Activated T-cell treated with anti-CD3 and anti-CD28 coated beads, Interleukin-2, amount 50 U/mL, for 48 hours (primary cell): ENCODE measurements around the gene TTC21A.

Experiments used
- DNase-seq, 2 experiments: peaks; one replicate each; pipeline ENCODE4 v3.0.0-alpha.2; 2020

The TTC21A gene

DNA sequence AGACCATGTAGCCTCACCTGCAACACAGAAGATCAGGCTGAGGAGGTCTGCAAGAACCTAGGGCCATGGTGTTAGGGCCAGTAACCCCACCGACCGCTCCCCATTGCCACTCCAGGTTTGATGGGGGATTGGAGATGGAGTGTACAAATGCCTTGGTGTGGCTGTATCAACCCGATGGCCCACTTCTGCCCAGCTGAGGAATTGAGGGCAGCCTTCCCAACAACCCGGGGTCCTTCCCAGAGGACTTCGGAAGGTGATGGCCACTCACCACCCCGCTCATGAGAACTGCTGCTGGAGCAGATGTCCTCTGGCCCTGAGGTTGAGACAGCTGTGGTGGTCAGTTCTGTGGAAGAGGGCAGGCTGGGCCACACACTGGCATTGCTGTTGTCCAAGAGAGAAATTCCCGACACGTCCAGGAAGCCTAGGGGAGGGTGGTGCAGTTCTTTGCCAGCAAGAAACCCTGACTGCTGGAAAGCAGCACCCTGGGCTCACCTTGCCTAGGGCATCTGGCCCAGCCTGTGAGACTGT lies 8.9 kb upstream of the TTC21A start:
- no peak for DNase-seq

DNA sequence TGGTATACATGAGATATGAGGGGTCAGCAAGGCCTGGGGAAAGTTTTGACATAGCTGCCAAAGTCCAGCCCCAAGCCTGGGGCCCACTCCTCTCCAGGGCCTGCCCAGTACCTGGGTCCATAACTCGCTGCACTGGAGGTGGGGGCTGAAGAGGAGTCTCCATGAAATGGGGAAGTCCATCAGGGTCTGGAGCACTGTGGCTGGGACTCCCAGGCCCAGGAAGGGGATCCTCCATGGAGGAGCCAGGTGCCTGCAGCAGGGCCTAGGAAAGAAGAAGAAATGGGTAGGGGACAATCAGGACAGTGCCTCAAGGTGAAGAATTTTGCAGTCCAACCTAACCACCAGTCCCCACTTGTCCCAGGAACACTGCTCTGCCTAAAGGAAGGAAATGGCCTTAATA lies 8.2 kb upstream of the TTC21A start:
- no peak for DNase-seq

DNA sequence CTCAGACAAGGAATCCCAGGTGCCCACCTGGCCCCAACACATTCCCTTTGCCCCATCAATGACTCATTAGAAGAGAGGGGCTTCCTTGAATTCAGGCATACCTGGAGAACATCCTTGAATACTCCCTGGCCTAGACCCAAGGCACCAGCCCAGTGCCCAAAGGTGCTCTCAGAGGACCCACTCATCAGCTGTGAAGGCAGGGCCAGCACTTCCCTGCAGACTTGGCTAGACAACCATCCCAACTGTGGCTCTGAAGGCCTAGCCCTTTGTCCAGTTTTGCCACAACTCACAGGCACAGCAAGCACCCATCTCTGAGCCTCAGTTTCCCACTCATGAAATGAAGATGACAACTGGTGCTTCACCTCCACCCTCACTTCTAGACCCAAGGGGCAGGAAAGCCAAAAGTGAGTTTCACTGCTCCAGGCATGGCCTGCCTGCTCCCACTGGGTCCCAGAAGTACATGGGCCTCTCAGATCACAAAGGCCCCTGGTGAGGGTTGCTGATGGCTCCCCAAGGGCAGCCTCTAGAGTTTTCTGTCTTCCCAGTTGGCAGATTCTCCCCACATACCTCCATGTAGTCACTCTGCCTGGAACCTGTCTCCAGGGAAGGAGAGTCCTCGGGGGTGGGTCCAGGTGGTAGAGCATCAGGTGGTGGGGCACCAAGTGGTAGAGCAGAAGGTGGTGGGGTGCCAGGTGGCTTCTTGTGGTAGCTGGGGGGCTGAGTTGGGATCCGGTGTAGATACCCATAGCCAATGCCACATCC lies 7.6 kb upstream of the TTC21A start:
- DNase-seq, result no peak

DNA sequence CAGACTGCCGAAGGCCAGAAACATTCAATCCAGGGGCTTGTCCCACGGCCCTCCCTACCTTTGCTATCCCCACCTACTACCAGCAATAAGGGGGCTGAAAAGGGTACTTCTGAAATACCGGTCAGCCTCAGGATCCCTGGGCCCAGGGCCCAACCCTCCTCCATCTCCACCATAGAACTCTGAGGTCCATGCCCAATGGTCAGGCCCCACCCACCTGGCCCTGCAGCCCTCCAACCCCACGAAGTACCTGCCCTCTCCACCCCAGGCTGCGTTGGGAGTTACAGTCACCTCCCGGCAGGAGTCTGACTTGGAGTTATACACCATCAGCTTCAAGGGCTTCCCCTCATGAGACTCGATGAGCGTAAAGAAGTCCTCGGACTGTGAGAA lies 7.0 kb upstream of the TTC21A start:
- no peak for DNase-seq

DNA sequence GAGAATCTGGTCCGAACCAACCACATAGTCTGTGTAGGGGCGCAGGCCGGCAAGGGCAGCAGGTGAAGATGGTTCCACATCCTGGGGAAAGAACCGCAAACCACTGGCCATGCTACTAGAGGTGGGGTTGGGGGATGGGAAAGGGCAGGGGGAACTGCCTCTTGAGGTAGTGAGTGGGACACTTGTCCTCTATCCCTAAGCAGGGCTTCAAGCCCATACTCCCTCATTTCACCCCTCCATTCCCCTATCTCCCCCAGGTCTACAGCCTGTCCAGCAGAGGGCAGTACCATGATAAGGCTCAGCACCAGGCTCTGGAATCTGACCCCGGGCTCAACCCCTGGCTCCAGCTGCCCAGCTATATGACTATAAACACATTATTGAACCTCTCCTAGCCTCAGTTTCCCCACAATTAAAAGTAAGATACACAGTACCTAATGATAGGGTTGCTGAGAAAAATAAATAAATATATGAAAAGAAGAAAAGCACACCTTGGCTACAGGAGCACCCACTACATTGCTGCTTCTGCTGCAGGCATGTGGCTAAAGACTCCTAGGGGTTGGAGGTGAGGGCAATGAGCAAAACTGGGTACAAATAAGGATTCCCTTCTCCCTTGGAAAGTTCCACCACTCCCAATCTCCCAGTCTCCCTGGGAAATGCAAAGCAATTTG lies 6.3 kb upstream of the TTC21A start:
- DNase-seq, result peak in 1 of 2 experiments; percentile 58

DNA sequence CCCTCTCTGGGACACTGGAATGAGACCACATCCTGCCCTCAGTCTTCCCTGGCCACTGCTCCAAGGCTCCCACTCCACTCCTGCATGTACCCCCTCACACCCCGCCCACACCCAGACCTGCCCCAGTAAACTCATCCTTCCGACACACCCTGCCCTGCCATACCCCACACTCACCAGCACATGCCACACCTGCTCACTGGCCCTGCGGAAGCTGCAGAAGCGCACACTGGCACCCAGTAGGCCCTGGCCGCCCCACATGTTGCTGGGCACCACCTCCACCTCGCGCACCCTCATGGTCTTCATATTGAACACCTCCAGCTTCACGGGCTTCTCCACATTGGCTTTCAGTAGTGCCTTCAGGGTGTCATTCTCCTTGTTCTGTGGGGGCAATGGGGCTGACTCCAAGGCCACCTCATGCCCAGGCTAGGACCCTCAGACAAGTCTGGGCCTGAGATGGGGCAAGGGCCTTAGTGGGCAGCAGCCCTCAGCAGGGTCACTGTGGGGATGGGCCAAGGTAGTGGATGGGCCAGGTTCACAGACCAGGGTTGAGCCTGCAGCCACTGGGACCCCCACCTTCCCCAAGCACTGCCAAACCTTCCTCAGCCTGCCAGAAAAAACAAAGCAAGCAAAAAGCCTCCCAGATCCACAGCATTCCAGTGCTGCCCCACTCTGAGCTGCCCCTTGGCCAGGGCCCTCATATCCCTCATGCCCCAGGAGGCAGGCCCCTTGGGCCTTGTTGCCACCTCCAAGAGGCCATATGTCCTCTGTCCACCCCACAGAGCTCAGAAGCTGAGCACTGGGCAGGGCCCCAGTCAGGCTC lies 4.8 kb upstream of the TTC21A start:
- DNase-seq, result no peak

DNA sequence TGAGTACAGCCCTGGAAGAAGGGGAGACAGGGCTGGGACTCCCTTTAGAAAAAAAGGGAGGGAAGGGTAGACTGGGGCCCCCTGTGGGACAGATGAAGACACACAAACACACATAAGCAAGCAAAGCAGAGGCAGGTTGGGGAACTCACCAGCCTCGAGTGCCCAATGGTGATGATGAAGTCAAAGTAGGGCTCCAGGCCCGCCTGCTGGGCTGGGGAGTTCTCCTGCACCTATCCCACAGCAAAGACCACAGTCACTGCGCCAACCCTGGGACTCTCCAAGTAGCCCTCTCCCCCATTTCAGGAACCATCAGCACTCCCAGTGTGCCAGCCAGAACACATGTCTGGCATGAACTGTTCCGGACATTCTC lies 4.2 kb upstream of the TTC21A start:
- DNase-seq, result no peak

DNA sequence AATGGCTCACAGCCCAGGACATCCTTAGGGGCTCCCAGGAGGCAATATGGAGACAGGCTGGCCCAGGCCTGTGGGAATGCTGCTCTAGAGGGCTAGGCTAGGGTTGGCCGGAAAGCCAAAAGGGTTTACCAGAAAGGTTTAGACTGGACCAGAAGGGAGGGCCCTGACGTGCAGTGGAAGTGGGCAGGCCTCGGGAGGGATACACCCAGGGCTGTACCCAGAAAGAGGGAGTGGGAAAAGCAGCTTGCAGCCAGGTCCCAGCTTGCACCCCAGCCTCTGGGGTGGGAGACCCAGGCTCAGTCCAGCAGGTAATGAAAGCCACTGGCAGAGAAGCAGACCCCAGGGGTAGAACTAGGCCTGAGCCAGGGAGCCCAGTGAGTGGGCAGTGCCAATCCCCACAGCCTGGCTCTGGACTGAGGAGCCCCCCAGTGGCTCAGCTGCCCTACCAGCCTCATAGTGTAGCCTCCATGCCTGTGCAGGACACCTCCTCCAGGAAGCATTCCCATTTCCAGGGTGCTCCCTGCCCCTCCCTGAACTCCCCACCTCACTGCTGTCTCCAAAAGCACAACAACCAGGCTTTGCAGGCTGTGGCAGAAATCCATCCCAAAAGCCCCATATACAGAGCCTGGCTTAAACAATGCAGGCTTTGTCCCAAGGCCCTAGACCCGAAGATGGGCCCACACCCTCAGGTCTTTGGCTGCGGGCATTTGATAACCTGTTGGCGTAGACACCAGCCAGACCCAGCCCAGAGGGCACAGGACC lies 3.5 kb upstream of the TTC21A start:
- no peak for DNase-seq

DNA sequence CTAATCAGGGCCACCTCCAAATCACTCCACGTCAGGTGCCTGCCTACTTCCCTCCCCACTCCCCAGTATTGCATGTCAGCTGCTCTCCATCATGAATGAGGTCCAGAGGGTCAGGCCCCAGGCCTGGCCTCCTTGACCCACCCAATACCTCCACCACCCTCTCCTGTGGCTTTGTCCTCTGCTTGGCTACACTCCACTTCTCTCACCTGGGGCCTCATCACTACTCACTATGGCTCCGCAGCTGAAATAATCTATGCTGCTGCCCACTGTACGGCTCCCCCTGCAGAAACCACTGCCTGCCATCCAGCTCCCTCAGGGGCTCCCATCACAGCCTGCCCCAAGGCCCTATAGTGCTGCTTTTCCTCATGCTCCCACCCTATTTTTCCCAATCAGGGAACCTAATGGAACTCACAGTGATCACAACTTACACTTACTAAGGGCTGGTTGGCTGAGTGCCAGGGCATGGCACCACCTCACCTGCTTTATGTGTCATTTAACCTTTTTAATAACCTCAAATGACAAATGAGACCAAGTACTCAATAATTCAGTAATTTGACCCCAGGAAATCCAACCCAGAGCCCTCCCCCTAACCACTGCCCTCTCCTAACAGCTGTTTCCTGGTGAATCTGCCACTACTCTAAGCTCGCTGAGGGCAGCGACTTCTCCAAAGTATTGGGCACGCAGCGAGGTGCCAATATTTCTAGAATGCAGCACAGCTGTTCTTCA lies 2.4 kb upstream of the TTC21A start:
- DNase-seq, result no peak

DNA sequence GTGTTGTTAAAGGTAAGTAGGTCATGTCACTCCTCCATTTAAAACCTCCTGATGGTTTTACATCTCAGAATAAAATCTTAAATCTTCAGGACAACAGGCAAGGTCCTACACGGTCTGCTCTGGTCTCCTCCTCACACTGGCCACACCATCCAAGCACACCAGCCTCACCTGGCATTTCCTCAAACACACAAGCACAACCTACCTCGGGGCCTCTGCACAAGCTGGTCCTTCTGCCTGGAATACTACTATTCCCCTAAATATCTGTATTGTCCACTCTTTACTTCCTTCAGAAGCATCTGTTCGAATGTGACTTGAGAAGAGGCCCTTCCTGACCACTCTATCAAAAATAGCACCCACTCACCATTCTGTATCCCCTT lies 1.8 kb upstream of the TTC21A start:
- DNase-seq, result no peak

DNA sequence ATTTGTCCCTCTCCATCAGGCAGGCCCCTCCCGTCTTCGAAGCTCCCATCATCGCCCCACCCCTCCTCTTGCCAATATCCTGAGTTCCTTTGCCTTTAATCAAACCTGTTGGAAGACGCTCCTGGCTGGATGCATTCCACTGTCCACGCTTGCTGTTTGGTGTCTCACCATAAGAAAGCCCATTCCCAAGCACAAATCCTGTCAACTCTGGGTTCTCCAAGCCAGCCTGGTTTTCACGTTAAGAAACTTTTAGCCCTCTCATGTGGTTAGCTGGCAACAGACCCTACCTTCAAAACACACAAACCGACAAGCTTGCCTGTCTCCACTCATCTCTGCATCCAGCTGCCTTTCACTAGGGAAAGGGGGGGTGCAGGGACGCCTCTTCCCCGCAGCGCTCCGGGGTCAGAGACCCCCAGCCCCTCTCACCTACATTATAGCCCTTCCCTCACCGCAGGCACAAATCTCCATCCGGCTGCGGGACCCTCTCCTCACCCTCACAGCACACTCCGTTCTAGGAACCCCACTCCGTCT lies 1.1 kb upstream of the TTC21A start:
- DNase-seq, result no peak

DNA sequence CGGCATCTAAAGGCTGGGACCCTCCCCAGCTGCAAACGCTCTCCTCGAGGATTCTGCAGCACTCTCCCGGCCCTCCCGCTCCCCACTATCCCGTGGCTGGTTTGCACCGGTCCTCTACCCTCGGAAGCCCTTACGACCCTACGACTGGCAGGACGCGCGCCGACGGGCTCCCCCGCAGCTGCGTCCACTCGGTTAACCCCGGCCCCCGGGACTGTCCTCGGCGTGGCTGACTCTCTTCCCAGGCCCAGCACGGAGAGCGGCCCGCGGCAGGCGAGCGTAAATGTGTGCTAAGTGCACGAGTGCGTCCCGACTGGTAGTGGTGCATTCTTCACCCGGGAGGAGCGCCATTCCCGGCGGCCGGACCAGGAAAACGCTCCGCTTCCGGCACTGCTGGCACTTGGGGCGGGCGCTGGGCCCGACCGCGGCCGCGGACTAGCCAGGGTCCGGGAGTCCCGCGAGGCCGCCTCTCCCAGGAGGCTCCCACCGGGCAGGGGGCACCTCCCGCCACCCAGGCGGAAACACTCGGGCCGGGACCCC lies 561 bp upstream of the TTC21A start:
- DNase-seq, result peak; percentile 41 to 57

DNA sequence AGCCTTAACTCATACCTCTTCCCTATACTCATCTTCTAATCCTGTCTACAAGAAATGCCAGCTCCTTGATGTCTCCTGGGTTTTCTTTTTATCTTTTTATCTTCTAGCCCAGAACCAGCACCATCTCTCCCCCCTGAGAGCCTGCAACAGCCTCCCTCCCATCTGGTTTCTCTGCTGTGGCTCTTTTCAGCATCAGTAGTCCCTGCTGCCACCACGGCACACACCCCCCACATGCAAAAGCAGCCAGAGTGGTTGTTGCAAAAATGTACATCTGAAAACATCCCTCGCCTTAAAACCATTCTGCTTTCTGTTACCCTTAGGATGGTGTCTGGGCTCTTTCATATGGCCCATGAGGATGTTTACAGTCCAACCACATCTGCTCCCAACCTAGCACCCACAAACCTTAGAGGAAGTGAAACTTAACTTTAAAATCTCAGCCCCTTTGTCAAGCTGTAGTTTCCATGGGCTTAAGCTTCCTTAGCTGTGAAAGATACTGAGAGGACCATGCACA lies 775 bp downstream of the TTC21A start:
- DNase-seq, result no peak

DNA sequence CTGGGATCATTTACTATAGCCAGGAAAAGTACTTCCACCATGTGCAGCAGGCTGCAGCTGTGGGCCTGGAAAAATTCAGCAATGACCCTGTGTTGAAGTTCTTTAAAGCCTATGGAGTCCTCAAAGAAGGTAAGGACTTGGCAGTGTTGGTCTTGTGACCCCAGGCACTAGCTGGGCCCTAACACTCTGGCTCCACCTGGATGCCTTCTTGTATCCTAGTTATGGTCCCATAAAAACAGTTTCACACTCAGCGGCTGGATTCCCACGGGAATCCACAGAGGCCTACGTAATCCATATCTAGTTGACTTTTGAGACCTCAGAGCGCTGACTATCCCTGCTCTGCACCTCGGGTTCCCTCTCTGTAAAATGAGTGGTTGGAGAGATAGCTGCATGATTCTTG lies 1.6 kb downstream of the TTC21A start:
- no peak for DNase-seq

DNA sequence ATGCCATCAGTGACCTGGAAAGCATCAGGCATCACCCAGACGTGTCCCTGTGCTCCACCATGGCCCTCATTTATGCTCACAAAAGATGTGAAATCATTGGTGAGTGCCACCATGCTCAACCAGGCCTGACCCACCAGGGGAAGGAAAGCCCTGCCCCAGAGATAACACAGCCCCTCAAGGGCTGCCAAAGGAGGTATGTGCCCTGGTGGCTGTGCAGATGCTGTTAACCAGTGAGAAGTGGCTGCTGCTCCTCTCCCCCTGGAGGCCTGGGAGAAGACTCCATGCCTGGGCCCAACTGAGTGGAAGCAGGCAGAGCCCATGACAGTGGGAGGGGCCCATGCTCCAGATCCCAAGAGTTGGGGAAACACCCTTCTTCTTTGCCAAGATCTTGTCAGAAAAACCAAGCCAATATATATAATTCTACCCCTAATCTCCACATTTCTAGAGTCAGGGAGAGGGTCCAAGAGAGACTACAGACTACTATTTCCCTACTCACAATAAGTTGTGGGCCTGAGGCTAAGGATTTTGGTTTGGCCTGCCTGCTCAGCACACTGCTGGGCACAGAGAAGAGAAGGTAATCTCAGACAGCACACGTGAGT lies 2.7 kb downstream of the TTC21A start:
- DNase-seq, result no peak

DNA sequence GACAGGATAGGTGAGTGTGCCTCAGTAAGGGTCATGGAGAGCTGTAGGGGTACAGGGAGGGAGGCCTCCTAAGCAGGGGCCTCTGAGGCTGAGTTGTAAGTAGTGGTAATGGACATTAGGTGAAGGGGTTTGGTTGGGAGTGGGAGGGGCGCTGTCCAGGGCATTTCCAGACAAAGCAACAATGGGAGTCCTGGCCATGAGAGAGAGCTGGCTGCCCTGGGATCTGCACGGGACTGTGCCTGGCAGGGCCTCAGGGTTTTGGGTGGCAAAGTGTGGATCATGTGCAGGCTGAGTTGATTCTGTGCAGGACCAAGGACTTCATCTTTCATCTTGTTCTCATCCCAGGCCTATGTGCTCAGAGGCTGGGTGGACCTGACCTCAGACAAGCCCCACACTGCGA lies 4.6 kb downstream of the TTC21A start:
- no peak for DNase-seq

DNA sequence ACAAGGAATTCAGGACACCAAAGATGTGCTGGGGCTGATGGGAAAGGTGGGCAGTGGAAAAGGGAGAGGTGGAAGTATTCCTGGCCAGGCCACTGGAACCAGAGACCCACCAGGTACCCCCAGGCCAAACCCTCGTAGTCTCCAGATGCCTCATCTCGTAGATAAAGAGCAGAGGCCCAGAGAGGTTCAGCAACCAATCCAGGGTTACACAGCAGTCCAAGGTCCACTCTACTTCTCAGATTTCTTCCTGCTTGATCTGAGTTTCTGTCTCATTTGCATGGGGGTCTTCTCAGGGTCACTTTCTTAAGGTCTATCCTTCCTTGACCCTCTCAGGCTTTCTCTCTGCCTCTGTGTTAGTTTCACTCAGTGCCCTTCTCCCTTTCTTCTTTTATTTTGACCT lies 5.1 kb downstream of the TTC21A start:
- DNase-seq, result no peak

DNA sequence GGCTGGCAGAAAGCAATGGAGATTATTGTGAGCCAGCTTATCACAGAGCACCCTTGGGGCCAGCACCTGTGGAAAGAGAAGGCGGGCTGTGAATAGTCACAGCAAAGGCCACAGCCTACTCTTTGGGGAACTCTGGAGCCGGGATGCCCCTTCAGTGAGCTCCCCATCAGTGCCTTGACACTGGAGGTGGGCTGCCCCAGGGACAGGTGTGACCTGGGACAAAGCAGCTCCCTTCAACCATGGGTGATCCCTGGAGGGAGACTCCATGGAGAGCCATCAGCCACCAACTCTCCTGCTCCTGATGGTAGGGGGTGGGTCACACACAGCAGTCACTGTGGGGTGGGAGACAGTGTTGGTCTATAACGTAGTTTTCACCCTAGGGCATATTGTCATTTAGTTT lies 5.8 kb downstream of the TTC21A start:
- DNase-seq, result no peak

DNA sequence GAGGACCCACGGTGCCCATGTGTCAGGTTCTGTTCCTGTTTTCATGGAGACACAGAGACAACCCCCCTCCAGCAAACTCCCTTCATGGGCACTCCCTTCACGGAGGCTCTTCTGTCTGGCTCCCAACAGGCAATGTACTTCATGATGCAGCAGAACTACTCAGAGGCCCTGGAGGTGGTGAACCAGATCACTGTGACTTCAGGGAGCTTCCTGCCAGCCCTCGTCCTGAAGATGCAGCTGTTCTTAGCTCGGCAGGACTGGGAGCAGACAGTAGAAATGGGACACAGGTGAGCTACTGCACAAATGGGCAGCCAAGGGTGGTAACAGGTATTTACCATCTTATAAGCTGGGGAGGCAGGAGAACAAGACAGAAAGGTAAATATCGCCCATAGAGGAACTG lies 7.0 kb downstream of the TTC21A start:
- DNase-seq, result no peak

DNA sequence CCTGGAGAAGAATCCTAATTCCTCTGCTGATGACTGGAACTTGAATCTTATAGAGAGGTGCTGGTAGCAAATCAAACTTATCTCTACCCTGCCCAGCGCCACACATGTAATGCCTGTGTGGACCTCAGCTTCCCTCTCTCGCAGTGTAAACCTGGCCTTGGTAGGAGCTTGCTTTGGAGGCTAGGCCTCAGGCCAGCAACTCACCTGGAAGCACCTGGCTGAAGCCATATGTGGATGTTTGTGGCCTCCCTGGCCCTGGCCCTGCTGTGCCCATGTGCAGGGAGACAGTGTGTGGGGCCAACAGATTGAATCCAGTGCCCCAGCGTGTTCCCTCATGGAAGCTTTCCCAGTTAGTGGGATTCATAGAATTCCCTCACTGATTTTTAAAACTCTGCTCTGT lies 8.4 kb downstream of the TTC21A start:
- no peak for DNase-seq

DNA sequence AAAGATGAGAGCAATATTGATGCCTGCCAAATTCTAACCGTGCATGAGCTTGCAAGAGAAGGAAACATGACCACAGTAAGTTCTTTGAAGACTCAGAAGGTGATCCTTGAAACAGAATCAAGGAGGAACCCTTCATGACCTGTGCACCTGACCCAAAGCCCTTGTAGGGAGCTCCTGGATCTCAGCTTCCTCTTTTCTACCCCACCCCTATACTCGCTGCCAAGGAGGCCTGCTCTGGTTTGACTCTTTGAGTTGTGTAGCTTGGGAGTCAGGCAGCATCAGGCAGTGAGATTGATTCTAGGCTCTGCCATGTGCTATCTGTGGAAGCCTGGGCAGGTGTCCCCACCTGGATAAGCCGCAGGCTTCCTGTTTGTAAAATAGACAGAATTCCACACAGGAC lies 10.6 kb downstream of the TTC21A start:
- no peak for DNase-seq
